ELF-1 (cell line): Measurements from ENCODE around the gene PRPF19.
A peak's percentile ranks its signal among the peaks of the same experiment; 100 is the strongest.

Experiments used
- DNase-seq: peaks from one replicate; pipeline ENCODE4 v3.0.0-alpha.2; 2016; ENCODE audit warnings: low read depth, low spot score

PRPF19 gene

GRCh38 chr11:60905551-60906113, 753 bp downstream of the PRPF19 start:
- DNase-seq: no peak

GRCh38 chr11:60905047-60905446, 1.3 kb downstream of the PRPF19 start:
- DNase-seq: no peak

GRCh38 chr11:60902625-60903024, 3.8 kb downstream of the PRPF19 start:
- DNase-seq: no peak

GRCh38 chr11:60900673-60901404, 5.5 kb downstream of the PRPF19 start:
- no peak for DNase-seq

GRCh38 chr11:60899977-60900376, 6.4 kb downstream of the PRPF19 start:
- no peak for DNase-seq

GRCh38 chr11:60899046-60899936, 7.1 kb downstream of the PRPF19 start:
- peak; percentile 80 for DNase-seq

- no peak for DNase-seq
These were observed 8.9 kb downstream of the PRPF19 start for GRCh38 chr11:60897496-60897895.

- DNase-seq: no peak
These were observed 10.7 kb downstream of the PRPF19 start for GRCh38 chr11:60895687-60896086.

- no peak for DNase-seq
These were observed 15.2 kb downstream of the PRPF19 start for GRCh38 chr11:60891103-60891741.

GRCh38 chr11:60890696-60891095, 15.7 kb downstream of the PRPF19 start:
- no peak for DNase-seq

- DNase-seq: peak; percentile 51
These were observed 16.5 kb downstream of the PRPF19 start for GRCh38 chr11:60889869-60890311.

- peak; percentile 58 for DNase-seq
These were observed 18.8 kb downstream of the PRPF19 start for GRCh38 chr11:60887556-60887955.

- no peak for DNase-seq
These were observed 25.6 kb downstream of the PRPF19 start for GRCh38 chr11:60880643-60881282.

- DNase-seq: no peak
These were observed 26.3 kb downstream of the PRPF19 start for GRCh38 chr11:60879971-60880588.

GRCh38 chr11:60879104-60879503, 27.3 kb downstream of the PRPF19 start:
- no peak for DNase-seq

GRCh38 chr11:60878245-60879101, 27.9 kb downstream of the PRPF19 start:
- DNase-seq: no peak

GRCh38 chr11:60876168-60876485, 30.3 kb downstream of the PRPF19 start:
- no peak for DNase-seq

GRCh38 chr11:60875366-60876167, 30.8 kb downstream of the PRPF19 start:
- no peak for DNase-seq
